GM12891 (cell line): ENCODE data around the gene MYOCOS.

ENCODE experiments used
- PAX5 ChIP-seq: IDR thresholded peaks from 2 replicates; pipeline ENCODE4 v1.6.1; 2011; ENCODE audit warnings: low read length, moderate library complexity, mild to moderate bottlenecking; ENCODE audit not compliant: insufficient read depth, severe bottlenecking
- POLR2A ChIP-seq: IDR thresholded peaks from 2 replicates; pipeline ENCODE4 v1.6.1; 2011; ENCODE audit warnings: low read depth, low read length, control low read depth
- POLR2AphosphoS5 ChIP-seq: IDR thresholded peaks from 2 replicates; pipeline ENCODE4 v1.6.1; 2011; ENCODE audit warnings: low read depth, low read length, control low read depth
- POU2F2 ChIP-seq: IDR thresholded peaks from 2 replicates; pipeline ENCODE4 v1.6.1; 2011; ENCODE audit warnings: low read depth, mild to moderate bottlenecking, control low read depth, low read length, moderate library complexity
- SPI1 ChIP-seq: IDR thresholded peaks from 2 replicates; pipeline ENCODE4 v1.6.1; 2011; ENCODE audit warnings: low read depth, low read length, control low read depth

DNA sequence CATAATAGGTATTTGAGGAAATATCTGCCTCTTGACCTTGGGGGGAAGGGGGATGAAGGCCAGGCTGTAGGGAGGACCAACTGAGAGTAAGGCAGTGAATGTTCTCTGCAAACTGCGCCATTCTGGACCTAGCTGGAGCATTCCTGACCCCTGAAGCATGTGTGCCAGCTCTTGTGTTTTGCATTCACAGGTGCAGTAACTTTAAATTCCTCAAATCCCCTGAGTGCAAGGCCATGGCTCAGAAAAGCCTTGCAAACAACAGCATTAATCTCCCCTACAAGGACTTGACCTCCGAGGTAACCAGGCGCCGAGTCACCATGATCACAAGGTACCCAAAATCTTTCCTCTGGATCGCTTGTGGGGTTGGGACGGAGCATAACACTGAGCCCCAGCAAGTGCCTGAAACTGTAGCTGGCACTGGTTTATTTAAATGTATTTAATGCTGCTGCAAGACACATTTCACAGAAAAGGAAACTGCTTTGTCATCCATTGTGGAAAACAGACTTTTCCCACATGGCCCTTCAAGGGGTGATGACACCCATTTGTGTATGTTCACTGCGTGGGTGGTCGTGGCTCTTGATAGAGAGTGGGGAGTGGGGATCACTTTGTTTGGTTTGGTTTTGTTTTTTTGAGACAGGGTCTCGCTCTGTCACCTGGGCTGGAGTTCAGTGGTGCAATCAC is 1.7 kb downstream of the MYOCOS start:
- TF ChIP-seq POLR2A (no peak), POLR2AphosphoS5 (no peak), SPI1 (no peak), PAX5 (no peak), POU2F2 (no peak)
